Type B pancreatic cell (in vitro differentiated cells): ENCODE measurements around the gene ACAD9. TPM values are rescaled to one million over a fixed set of nuclear protein-coding genes. Genes with fewer than 3 reads are reported as not detected.
A peak's percentile ranks its signal among the peaks of the same experiment; 100 is the strongest.

Source experiments
- DNase-seq: peaks from one replicate; pipeline ENCODE4 v3.0.0; 2021; ENCODE audit warnings: mixed read lengths; ENCODE audit not compliant: unreplicated experiment; ENCODE audit errors: extremely low spot score
- H3K27ac Mint-ChIP-seq: 2 replicates; pipeline ENCODE4 v1.8.0; 2021; ENCODE audit warnings: mild to moderate bottlenecking, mixed read lengths
- H3K27me3 Mint-ChIP-seq: 2 replicates; pipeline ENCODE4 v1.8.0; 2021; ENCODE audit warnings: mixed read lengths
- H3K36me3 Mint-ChIP-seq: 2 replicates; pipeline ENCODE4 v1.8.0; 2021; ENCODE audit warnings: mixed read lengths
- H3K4me1 Mint-ChIP-seq: one replicate; pipeline ENCODE4 v1.8.0; 2021; ENCODE audit warnings: mixed read lengths; ENCODE audit not compliant: unreplicated experiment
- H3K4me3 Mint-ChIP-seq: 2 replicates; pipeline ENCODE4 v1.8.0; 2021; ENCODE audit warnings: mild to moderate bottlenecking, mixed read lengths
- H3K9me3 Mint-ChIP-seq: 2 replicates; pipeline ENCODE4 v1.8.0; 2021; ENCODE audit warnings: mixed read lengths
- total RNA-seq: library from RNA; stranded (reverse); gene quantifications from 2 replicates; pipeline ENCODE4 v1.2.1, GENCODE V29; 2021; ENCODE audit warnings: low replicate concordance
- TF ChIP-seq, protein P1 (sequence below): fragments of 200-600 bp; sonication (generic); conservative IDR thresholded peaks from 2 replicates; pipeline ENCODE4 v1.5.0; 2021; ENCODE audit warnings: antibody characterized with exemption, mild to moderate bottlenecking

The ACAD9 gene
- total RNA-seq, 1 donor from 2014 or later: 56.1 TPM

DNA sequence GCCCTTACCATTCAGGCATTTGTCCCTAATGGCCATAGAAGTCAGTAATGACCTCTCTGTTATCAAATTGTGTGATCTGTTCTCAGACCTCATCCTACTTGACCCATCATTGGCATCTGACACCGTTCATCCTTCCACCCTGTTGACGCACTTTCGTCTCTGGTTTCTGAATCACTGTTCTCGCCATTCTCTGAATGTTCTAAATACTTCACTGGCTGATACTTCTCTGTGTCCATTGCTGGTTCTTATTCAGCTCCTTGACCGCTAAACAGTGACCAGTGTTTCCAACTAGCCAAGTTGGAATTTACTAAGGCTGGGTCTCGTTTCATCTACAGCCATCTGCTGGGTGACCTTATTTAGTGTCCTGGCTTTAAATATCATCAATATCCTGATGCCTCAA, 2.2 kb downstream of the ACAD9 start:
- TF ChIP-seq, protein P1, sequence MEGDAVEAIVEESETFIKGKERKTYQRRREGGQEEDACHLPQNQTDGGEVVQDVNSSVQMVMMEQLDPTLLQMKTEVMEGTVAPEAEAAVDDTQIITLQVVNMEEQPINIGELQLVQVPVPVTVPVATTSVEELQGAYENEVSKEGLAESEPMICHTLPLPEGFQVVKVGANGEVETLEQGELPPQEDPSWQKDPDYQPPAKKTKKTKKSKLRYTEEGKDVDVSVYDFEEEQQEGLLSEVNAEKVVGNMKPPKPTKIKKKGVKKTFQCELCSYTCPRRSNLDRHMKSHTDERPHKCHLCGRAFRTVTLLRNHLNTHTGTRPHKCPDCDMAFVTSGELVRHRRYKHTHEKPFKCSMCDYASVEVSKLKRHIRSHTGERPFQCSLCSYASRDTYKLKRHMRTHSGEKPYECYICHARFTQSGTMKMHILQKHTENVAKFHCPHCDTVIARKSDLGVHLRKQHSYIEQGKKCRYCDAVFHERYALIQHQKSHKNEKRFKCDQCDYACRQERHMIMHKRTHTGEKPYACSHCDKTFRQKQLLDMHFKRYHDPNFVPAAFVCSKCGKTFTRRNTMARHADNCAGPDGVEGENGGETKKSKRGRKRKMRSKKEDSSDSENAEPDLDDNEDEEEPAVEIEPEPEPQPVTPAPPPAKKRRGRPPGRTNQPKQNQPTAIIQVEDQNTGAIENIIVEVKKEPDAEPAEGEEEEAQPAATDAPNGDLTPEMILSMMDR: no peak
- Mint-ChIP-seq H3K27me3 (no peaks in the 10 kb centered on the region), H3K4me3 (peak overlapping the region; percentile 94), H3K9me3 (no peaks in the 10 kb centered on the region), H3K4me1 (peaks cover 29% of the 10 kb centered on the region), H3K36me3 (peaks cover 12% of the 10 kb centered on the region), H3K27ac (peak overlapping the region; percentile 75)
- DNase-seq: no peak

DNA sequence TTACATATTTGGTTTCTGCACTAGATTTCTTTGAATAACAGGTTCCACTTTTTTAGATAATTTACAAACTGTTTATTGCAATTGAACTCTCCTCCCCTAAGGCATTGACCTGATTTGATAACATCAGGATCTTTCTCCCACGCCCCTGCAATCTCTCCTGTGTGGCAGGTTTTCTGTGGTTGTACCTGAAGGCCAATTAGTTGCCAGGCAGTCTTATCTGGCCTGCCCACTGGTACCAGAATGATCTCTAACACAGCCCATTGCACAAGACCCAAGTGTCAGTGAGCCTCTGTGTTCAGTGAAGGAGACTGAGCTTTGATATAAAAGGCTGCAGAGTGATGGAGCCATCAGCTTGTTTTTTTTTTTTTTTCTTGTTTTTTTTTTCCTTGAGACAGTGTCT, 3.3 kb downstream of the ACAD9 start:
- TF ChIP-seq, protein P1: no peak
- H3K4me1 Mint-ChIP-seq: peaks cover 23% of the 10 kb centered on the region
- peak overlapping the region; percentile 75 for H3K27ac Mint-ChIP-seq
- peaks cover 12% of the 10 kb centered on the region for H3K36me3 Mint-ChIP-seq
- no peaks in the 10 kb centered on the region for H3K9me3 Mint-ChIP-seq
- H3K27me3 Mint-ChIP-seq: no peaks in the 10 kb centered on the region
- DNase-seq: no peak
- H3K4me3 Mint-ChIP-seq: peak overlapping the region; percentile 72

DNA sequence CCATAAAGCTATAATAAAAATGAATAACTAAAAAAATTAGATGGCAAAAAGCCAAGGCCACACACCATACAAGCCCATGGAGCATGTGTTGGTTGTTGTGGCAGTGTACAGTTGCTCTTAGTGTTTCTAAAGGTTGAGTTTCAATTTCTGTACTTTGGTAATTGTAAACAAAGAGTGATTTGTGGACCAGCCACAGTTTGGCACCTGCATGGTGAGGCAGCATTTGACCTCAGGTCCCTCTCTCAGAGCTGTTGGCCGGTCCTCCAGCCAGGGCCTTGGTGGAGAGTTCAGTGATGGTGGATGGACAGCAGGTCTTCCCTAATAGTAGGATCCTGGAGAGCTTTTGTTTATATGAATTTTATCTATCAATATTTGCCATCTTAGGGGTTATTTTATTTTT, 5.6 kb downstream of the ACAD9 start:
- Mint-ChIP-seq H3K9me3 (no peaks in the 10 kb centered on the region), H3K27ac (no peak overlapping the region), H3K36me3 (peaks cover 13% of the 10 kb centered on the region), H3K27me3 (no peaks in the 10 kb centered on the region), H3K4me1 (peaks cover 12% of the 10 kb centered on the region), H3K4me3 (no peak overlapping the region)
- DNase-seq: no peak
- TF ChIP-seq, protein P1: no peak

DNA sequence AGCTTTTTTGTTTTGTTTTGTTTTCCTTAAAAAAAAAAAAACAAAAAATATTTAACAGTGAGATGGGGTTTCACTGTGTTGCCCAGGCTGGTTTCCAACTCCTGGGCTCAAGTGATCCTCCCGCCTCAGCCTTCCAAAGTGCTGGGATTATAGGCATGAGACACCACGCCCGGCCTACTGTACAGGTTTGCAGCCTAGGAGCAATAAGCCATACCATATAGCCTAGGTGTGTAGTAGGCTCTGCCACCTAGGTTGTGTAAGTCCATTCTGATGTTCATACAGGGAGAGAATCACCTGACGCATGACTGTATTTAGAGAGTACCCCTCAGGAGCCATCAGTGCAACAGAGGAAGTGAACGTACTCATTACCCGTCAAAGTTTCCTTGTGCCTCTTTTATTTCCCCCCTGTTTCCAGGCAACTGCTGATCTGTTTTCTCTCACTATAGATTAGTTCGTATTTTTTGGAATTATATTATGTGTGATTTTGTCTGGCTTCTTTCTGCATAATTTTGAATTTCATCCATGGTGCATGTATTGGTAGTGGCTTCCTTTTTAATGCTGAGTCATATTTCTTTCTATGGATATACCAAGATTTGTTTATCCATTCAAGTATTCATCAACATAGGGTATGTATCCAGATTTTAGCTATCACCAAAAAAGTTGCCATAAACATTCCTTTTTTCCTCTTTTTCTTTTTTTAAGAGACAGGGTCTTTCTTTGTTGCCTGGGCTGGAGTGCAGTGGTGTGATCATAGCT, 9.9 kb downstream of the ACAD9 start:
- H3K9me3 Mint-ChIP-seq: no peaks in the 10 kb centered on the region
- H3K4me1 Mint-ChIP-seq: no peaks in the 10 kb centered on the region

DNA sequence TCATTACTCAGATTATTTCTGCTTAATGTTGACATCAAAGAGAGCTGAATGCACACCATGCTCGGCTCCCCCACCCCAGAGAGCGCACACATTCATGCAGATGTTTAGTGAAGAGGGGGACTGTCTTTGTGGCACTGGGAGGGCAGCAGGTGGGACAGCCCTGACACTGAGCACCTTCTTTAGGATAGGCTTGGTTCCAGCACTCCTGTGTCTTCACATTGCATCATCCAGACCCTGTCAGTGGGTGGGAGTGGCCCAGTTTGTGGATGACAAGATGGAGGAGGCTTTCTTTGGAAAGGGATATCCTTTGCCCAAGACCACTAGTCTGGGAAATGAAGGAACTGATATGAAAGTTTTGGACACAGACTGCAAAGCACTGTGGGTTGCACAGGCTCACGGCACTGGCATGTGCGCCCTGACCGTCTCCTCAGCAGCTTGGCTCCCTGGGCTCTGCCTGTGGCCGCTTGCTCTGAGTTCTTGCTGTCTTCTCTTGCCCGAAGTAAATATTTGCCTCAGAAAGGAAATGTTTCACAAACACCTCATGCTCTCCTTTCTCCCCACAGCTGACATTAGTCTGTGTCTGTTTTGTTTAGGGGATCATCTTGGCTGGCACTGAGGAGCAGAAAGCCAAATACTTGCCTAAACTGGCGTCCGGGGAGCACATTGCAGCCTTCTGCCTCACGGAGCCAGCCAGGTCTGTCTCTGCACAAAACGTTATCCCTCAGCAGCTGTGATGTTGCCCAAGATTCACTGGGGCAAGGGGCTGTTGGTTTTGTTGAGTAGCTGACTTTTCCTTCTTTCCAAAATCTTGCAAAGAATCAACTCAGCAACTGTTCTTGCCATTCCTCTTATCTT, 16.6 kb downstream of the ACAD9 start:
- peaks cover 29% of the 10 kb centered on the region for H3K36me3 Mint-ChIP-seq
- peak overlapping the region; percentile 50 for H3K27ac Mint-ChIP-seq
- no peak overlapping the region for H3K4me3 Mint-ChIP-seq
- H3K4me1 Mint-ChIP-seq: no peaks in the 10 kb centered on the region
- no peaks in the 10 kb centered on the region for H3K9me3 Mint-ChIP-seq
- DNase-seq: no peak
- TF ChIP-seq, protein P1: no peak
- H3K27me3 Mint-ChIP-seq: no peaks in the 10 kb centered on the region

More for the DNA sequence above, 9.9 kb downstream of the ACAD9 start:
- DNase-seq: no peak
- H3K36me3 Mint-ChIP-seq: peaks cover 13% of the 10 kb centered on the region
- H3K27me3 Mint-ChIP-seq: no peaks in the 10 kb centered on the region
- no peak overlapping the region for H3K27ac Mint-ChIP-seq
- TF ChIP-seq, protein P1: no peak
- no peak overlapping the region for H3K4me3 Mint-ChIP-seq
